HG03135 (cell line): ENCODE data around the gene ATP8B3.
"Not testable (repeated sequence)": the region's sequence is repeated elsewhere in the genome, so short reads cannot be mapped to it uniquely, and the experiment has no call there.

Experiments
- ATAC-seq: cut with Tn5 transposase; IDR thresholded peaks from one replicate; pipeline ENCODE4 v1.9.1; 2021; ENCODE audit warnings: mild to moderate bottlenecking, moderate library complexity; ENCODE audit not compliant: unreplicated experiment

Gene ATP8B3

DNA sequence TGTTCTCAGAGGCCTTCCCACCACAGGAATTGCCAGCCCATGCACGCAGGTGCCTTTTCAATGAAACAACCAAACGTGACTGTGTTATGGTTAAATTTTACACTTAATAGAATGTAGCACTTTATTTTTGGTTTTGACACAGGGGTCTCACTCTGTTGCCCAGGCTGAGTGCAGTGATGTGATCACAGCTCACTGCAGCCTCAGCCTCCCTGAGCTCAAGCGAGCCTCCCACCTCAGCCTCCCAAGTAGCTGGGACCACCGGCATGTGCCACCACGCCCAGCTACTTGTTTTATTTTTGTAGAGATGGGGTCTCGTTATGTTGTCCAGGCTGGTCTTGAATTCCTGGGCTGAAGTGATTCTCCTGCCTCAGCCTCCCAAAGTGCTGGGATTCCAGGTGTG lies 7.2 kb downstream of the ATP8B3 start:
- ATAC-seq, result no peak

DNA sequence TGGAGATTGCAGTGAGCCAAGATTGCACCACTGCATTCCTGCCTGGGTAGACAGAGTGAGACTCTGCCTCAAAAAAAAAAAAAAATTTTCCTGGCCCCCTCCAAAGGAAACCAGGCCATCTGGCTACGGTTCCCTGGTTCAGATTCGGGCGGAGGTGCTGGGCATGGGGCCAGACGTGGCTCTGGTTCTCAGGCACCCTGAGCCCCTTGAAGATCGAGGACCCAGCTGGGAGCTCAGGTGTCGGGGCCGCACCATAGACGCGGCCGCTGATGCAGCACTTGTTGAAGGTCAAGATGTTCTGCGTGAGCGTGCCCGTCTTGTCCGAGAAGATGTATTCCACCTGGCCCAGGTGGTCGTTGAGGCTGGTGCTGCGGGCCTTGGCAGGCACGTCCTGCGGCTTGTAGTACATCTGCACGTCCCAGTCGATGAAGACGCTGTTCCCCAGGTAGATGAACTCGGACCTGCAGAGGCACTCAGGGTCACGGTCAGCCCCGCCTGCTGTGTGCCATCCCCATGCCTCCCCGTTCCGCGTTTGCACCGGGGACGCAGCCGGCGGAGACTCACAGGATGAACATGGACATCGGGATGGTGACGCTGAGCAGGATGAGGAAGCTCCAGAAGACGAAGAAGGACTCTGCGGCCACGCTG lies 12.3 kb downstream of the ATP8B3 start:
- no peak for ATAC-seq

DNA sequence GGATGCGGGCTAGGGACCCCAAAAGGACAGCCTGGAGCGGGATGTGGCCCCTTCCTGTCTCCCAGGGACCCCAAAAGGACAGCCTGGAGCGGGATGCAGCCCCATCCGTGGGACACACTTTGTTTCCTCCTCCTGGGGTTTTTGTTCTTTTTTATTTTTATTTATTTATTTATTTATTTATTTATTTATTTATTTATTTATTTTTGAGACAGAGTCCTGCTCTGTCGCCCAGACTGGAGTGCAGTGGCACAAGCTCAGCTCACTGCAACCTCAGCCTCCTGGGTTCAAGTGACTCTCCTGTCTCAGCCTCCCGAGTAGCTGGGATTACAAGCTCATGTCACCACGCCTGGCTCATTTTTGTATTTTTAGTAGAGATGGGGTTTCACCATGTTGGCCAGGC lies 14.8 kb downstream of the ATP8B3 start:
- not testable (repeated sequence) for ATAC-seq

DNA sequence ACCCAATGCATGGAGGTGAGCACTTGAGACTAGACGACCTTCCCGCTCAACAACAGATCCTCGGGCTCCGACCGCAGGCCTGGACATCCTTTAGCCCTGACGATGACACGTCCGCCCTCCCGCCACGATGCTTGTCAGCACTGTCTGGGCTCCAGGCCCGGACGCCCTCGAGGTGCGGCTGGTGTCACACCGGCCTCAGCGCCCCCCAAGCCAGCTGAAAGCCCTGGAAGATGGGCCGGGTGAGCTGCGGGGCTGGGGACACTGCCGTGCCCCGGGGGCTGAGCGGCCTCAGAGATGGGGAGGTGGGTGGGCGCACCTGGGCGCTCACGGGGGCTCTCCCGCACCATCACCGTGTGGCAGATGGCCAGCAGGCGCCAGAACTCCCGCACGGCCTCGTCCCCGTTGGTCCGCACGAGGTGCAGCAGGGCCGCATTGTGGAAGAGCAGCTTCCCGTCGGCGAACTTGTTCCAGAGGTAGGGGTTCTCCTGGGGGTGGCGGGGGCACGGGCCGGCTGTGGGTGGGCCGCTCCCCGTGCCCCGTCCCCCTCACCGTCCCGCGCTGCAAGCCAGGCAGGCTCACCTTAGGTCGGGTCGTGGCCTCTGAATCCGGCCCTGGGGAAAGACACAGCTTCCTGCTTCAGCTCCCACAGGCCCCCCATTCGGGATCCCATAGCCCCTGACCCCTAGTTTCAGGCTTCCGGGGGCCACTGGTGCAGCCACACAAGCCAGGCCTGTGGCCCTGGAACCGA lies 15.5 kb downstream of the ATP8B3 start:
- no peak for ATAC-seq

DNA sequence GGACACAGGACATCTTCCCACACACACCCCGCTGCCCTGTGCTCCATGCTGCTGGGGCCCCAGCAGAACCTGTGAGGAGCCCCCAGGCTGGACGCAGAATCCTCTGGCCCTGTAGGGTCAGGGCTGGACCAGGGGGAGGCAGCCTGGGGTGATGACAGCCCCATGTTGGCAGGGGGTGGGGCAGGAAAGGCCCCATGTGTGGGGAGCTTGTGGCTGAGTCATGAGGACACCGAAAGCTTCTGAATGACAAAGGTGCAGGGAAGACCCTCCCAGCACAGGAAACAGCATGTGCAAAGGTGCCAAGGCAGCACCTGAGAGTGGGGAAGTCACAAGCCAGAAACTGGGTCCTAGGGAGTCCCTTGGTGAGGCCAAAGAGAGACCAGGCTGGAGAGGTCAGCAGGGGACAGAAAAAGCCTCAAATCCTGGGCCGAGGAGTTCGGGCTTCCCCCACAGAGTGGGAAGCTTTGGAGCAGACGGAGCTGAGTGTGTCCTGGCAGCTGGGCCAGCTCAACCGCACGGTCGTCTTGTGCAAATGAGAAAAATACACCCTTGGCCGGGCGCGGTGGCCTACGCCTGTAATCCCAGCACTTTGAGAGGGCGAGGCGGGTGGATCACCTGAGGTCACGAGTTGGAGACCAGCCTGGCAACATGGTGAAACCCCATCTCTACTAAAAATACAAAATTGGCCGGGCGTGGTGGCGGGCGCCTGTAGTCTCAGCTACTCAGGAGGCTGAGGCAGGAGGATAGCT lies 17.5 kb downstream of the ATP8B3 start:
- ATAC-seq, result no peak

DNA sequence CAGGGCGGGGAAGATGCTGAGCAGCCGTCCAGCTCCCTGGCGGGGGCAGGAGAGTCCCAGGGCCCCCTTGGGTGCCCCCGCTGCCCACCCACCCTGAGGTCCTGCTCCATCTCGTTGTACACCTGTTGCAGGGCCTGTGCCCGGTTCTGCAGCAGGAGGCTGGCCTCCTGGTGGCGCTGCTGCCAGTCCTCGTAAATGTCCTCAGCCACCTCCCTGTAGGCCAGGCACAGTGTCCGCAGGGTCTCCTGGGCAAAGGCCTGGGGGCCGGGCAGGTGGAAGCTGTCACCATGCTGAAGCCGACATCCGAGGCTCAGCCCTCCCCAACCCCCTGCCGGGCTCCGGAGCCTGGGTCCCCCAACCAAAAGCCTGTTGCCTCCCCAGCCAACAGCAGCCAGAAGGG lies 20.2 kb downstream of the ATP8B3 start:
- no peak for ATAC-seq

DNA sequence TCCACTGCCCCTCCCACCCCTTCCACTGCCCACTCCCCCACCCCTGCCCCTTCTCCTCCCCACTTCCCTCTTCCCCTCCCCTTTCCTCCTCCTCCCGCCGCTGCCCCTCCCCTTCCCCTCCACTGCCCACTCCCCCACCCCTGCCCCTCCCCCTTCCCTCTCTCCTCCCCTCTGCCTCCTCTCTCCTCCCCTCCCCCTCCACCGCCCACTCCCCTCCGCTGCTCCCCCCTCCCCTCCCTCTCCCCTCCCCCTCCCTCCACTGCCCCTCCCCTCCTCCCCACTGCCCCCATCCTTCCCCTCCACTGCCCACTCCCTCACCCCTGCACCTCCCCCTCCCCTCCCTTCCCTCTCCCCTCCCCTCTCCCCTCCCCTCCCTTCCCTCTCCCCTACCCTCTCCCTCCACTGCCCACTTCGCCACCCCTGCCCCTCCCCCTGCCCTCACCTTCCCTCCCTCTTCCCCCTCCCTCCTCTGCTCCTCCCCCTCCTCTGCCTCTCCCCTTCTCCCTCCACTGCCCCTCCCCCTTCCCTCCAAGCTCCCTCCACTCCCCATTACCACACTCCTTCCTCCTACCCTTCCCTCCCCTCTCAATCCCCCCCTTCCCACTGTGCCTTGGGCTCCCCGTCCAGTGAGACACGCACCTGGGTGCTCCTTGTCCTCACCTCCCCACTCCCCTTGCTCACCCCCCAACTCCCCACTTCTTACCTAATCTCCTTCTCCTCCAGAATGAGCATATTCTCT lies 21.9 kb downstream of the ATP8B3 start:
- no peak for ATAC-seq

DNA sequence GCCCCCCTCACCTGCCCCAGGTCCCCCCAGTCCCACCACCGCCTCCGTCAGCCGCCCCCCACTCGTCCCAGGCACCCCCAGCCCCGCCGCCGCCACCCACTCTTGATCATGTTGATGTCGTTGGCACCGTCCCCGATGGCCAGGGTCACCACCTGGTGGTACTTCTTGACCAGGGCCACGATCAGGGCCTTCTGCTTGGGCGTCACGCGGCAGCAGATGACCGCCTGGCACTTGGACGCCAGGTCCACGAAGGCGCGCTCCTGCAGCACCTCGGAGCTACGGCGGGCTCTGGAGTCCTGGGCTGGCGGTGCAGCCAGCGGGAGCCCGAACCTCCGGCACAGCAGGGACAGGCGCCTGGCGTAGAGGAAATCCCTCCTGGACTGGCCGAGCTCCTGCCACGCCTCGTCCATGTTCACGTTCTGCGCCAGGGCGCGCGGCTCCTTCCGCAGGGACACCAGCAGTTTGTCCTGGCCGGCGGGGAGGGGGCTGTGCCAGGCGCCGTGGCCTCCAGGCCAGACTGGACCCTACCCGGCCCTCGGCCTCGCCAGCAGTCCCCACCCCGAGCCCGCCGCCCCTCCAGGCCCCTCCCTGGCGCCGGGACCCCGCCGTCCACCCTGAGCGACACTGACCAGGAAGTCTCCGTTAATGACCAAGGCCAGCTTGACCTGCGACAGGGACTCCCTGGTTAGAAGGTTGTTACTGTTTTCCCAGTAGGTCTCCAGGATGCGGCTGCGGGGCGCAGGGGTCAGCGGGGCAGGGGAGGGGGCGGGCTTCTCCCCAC lies 22.6 kb downstream of the ATP8B3 start:
- ATAC-seq, result no peak

DNA sequence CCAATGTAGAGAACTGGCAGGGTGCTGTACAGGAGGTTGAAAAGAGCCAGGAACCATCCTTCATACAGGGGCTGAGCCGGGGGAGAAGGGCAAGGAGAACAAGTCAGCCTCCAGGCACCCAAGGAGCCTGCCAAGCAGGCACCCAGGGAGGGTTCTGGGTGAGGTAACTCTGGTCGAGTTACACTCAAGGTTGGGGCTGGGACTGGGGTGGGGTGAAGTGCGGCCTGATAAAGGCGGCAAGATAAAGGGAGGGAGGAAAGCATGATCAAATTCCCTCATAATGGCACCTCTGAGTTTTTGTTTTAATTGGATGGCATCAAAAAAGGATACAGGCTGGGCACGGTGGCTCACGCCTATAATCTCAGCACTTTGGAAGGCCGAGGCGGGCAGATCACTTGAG lies 25.0 kb downstream of the ATP8B3 start:
- ATAC-seq, result no peak

DNA sequence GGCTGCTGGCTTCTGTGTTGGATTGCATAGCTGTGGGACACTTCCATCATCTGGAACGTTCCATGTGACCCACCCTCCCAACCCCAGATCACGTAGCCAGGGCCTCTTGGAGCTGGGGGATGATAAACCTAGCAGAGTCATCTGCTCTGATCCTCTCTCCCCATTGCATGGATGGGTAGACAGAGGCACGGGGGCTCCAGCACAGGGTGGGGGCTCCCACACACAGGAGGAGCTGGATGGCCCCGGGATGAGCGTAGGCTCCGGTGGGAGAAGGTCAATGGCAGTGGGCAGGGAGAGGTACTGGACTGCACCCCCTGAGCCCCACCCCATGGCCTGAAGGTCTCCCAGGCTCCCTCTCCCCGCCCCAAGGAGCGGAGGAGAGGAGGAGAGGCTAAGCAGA lies 25.4 kb downstream of the ATP8B3 start:
- no peak for ATAC-seq

DNA sequence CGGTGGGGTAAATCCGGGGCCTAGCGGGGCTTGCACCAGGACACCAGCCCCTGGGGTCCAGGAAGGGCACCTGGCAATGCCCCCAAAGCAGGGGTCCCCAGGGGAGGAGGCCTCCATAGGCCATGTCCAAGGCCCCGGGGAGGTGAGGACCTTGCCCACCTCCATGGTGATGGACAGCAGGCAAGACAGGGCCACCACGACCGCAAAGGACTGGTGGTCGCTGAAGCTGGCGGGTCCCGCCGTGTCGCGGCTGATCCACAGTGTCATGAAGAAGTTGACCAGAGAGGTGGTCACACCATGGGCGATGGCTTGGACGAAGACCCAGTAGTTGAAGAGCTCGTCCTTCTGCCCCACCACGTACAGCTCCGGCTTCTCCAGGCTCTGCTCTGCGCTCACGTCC lies 26.8 kb downstream of the ATP8B3 start:
- no peak for ATAC-seq

DNA sequence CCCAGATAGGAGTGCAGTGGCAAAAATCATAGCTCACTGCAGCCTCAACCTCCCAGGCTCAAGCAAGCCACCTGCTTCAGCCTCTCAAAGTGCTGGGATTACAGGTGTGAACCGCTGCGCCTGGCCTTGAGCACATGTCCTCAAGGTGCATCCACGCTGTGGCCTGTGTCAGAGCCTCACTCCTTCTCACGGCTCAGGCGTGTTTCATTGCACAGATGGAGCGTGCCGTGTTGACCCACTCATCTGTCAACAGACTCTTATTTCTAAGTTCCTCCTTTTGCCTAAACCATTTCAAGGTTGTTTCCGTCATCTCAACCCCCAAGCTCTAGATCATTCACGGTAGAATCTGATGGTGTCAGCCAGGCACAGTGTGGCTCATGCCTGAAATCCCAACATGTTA lies 28.2 kb downstream of the ATP8B3 start:
- no peak for ATAC-seq

DNA sequence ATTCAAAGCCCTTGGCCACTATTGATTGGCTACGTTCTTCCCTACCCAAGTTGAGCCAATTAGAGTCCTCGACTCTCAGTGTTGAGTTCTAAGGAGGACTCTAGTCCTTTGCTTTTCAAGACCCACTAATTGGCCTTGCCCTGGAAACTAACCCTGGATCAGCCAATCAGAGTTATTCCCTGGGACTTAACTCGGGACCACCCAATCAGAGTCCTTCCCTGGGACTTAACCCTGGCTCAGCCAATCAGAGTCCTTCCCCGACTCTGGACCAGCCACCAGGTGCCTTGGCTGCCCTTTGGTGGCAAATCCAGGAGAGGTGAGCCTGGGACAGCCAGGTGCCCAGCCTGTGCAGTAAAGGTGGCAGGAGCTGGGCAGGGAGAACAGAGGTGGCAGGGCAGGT lies 28.7 kb downstream of the ATP8B3 start:
- no peak for ATAC-seq

DNA sequence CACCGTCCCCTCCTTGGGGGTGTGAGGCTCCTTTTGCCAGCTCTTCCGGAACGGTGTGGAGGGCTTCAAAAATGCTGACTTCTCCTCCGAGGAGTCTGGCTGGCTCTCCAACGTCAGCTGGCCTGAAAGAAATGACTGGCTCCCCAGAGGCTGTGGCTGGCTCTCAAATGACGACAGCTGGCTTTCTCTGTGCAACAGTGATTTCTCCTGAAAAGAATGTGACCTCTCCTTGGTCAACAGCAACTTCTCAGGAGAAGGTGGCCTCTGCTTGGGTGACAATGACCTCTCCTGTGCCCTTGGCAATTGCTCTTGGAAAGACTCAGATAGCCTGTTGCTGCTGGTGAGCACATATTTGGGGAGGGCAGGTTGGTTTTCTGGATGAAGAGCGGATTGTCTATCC lies 29.6 kb downstream of the ATP8B3 start:
- ATAC-seq, result no peak

DNA sequence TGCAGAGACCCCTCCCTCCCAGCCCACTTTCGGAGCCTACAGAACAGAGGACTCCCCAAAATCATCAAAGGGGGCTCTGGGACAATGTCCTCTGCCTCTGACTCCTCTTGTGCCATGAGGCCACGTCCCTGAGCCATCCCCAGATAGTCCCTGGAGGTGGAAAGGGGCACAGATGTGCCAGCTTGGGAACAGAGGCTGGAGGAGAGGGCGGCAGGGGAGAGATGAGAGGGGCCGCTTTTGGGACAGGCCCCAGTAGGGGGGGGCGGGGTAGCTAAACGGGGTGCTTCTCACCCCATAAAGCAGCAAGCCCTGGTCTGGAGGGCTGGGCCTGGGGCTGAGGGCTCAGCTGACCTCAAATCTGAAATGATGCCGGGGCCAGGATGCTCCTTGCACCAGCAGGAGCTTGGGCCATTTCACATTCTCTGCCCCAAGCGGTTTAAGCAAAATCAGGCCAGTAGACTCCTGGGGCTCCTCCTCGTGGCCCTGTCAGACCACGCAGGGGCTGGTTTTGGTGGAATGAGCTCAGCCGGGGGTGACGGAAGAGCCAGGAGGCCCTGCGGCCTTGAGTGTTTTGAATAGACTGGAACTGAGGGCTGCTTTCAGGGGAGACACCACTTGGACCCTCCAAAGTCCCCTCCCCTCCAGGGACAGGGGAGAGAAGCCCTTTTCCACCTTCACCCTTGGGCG lies 31.7 kb downstream of the ATP8B3 start:
- no peak for ATAC-seq

DNA sequence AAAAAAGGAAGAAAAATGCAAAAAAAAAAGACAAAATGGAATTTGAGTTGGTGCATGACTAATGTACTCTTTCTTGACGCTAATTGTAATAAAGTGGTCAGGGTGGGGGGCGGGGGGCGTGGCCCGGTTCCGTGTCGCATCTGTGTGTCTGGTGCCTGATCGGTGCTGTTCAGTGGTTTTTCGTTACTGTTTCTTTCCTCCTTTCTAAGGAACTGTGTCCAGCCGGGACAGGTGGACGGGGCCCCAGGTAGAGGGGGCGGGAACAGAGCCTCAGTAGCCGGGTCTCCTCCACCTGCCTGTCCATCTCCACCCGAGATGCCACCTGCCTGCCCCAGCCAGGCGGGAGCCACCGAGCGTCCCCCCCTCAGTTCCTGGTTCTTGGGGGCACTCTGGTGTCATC lies 32.5 kb downstream of the ATP8B3 start:
- no peak for ATAC-seq

DNA sequence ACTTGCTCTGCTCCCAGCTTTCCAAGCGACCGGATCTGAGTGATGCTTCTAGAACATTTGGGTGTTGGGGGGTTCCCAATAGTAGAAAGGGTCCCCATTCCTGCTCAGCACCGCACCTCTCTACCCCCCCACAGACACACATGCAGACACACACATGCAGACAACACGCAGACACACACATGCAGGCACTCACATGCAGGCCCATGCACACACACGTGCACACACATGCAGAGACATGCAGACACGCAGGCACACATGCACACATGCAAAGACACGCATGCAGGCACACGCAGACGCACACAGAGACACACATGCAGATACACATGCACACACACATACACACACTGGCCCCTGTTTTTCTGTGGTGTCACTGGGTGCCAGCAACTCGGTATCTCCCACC lies 34.9 kb downstream of the ATP8B3 start:
- ATAC-seq, result no peak

DNA sequence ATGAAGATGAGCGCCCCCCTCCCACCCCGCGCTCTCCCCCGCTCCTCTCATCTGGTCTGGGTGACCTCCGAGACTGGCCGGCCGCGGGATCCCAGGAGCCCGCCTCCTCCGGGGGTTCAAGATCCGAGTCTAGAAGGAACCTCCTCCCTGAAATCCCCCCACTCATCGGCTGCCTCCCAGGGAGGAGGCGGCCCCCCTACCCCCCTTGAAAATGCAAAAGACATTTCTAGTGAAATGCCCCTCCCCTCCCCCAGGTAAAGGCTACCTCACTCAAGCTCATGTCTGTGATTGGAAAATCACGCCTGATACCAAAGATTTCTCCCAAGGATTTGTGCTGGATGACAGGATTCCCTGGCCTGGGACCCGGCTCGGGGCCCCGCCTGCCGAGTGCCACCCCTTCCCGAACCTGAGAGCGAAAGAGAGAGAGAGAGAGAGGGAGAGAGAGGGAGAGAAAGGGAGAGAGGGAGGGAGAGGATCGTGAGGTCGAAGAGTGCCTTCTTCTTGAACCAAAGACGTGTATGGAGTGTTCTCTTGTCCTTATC lies 35.4 kb downstream of the ATP8B3 start:
- no peak for ATAC-seq

DNA sequence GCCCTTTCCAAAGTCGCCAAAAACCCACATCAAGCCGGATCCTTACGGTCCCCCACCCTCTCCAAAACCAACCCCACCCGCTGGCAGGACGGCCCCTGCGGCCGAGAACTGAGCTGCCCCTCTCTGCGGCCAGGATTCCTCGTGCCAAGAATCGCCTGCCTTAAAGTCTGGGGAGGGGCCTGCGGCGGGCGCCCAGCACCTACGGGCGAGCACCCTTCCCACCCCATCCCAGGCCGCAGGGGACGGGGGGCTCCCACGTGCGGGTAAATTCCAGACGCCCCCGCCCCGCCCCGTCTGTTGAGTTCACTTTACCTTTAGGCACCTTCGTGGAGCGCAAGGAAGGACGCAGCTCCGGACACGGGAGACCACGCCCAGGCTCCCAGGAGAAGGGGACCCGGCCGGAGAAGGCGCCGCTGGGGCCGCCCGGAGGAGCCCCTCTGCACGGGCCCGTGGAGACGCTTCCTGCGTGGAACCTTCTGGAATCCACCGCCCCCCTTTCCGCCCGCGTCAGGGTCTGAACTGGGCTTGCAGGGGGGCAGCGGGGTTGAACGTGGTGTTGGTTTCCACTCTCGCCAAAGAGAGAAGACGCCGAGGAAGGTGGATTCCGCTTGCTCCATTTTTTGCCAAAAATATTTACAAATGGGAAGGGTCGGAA lies 36.0 kb downstream of the ATP8B3 start:
- no peak for ATAC-seq
